NT2/D1 (cell line): ENCODE data around the gene IL3.

Source experiments
- SUZ12 ChIP-seq: IDR thresholded peaks from 2 replicates; pipeline ENCODE4 v1.6.1; 2011; ENCODE audit not compliant: insufficient read length, insufficient read depth; ENCODE audit errors: extremely low read depth
- YY1 ChIP-seq: IDR thresholded peaks from 2 replicates; pipeline ENCODE4 v1.6.1; 2011; ENCODE audit not compliant: insufficient read length, insufficient read depth
- ZNF274 ChIP-seq: IDR thresholded peaks from 2 replicates; pipeline ENCODE4 v1.6.1; 2011; ENCODE audit warnings: mild to moderate bottlenecking, low read depth, low read length

DNA sequence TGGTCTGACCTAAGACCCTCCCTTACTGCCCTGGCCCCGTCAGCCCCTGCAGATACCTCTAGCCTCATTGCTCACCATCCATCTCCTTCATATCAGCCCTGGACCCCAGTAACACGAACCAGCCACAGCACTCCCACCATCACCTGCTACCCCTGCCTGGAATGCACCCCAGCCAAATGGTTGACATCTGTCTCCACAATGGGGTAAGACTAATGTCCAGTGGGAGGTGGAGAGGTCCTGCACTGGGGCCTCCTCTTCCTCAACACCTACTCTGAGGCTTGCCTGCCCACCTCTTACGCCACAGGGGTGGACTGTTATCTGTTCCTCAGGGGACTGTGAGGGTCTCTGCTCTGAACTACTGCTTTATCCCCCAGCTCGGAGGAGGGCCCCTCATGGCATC lies 25.2 kb downstream of the IL3 start:
- no peak for TF ChIP-seq YY1
- TF ChIP-seq SUZ12: no peak
- TF ChIP-seq ZNF274: no peak
